ENCODE data around the gene SNX9.
"Not testable (repeated sequence)": the region's sequence is repeated elsewhere in the genome, so short reads cannot be mapped to it uniquely, and the experiment has no call there.

GRCh38 chr6:157900751-157901150 lies 77.7 kb downstream of the SNX9 start:
- not testable (repeated sequence) for TF ChIP-seq CTCF, POLR2AphosphoS5 (IDR thresholded peaks at IDR 0.05)

All from upper lobe of left lung (tissue), 4 donors.